ENCODE measurements around the gene SLC23A2. TPM values are rescaled to one million over a fixed set of nuclear protein-coding genes. Genes with fewer than 3 reads are reported as not detected.
"Not testable (repeated sequence)": the region's sequence is repeated elsewhere in the genome, so short reads cannot be mapped to it uniquely, and the experiment has no call there.

The SLC23A2 gene
- polyA plus RNA-seq, 1 donor from 2014 or later, result 38.3 TPM

GRCh38 chr20:5031206-5031557 lies 29.9 kb upstream of the SLC23A2 start:
- H3F3A ChIP-seq (ENCODE audit: insufficient read depth, low read length, poor library complexity, severe bottlenecking), result no peaks in the 10 kb centered on the region

GRCh38 chr20:5030348-5031205 lies 29.3 kb upstream of the SLC23A2 start:
- no peak overlapping the region for H3K27ac ChIP-seq (ENCODE audit: low read length)
- H3K4me2 ChIP-seq (ENCODE audit: low read length), result no peak overlapping the region
- H3K9me2 ChIP-seq (ENCODE audit: insufficient read depth, low read length), result no peaks in the 10 kb centered on the region
- no peaks in the 10 kb centered on the region for H3K9me3 ChIP-seq (ENCODE audit: low read length)
- H3K4me3 ChIP-seq (ENCODE audit: low read length), result no peak overlapping the region
- no peak overlapping the region for H2AFZ ChIP-seq (ENCODE audit: low read depth, low read length)
- no peaks in the 10 kb centered on the region for H3K36me3 ChIP-seq (ENCODE audit: insufficient read depth, low read length)
- H3F3A ChIP-seq (ENCODE audit: insufficient read depth, low read length, poor library complexity, severe bottlenecking), result no peaks in the 10 kb centered on the region
- no peaks in the 10 kb centered on the region for H3K27me3 ChIP-seq (ENCODE audit: insufficient read depth, low read depth, low read length)
- no peak overlapping the region for H3K9ac ChIP-seq (ENCODE audit: low read length)
- H4K20me1 ChIP-seq (ENCODE audit: insufficient read depth), result no peaks in the 10 kb centered on the region
- TF ChIP-seq RAD21 (conservative IDR thresholded peaks at IDR 0.05) (no peak), CTCF (IDR thresholded peaks at IDR 0.05; ENCODE audit: poor library complexity, severe bottlenecking) (no peak), REST (IDR thresholded peaks at IDR 0.05; ENCODE audit: borderline replicate concordance) (no peak)
- no peaks in the 10 kb centered on the region for H3K79me2 ChIP-seq (replicated peaks; ENCODE audit: insufficient read depth, low read length)

More at GRCh38 chr20:5031206-5031557, 29.9 kb upstream of the SLC23A2 start:
- no peaks in the 10 kb centered on the region for H3K9me2 ChIP-seq (ENCODE audit: insufficient read depth, low read length)
- no peak overlapping the region for H2AFZ ChIP-seq (ENCODE audit: low read depth, low read length)
- no peaks in the 10 kb centered on the region for H3K27me3 ChIP-seq (ENCODE audit: insufficient read depth, low read depth, low read length)
- no peaks in the 10 kb centered on the region for H3K9me3 ChIP-seq (ENCODE audit: low read length)
- no peak for TF ChIP-seq EP300 (conservative IDR thresholded peaks at IDR 0.05; ENCODE audit: poor library complexity, severe bottlenecking)
- TF ChIP-seq EZH2 (IDR thresholded peaks at IDR 0.05; ENCODE audit: borderline replicate concordance, insufficient read depth, low read length, poor library complexity, severe bottlenecking), result no peak
- TF ChIP-seq REST (IDR thresholded peaks at IDR 0.05; ENCODE audit: borderline replicate concordance), result no peak
- no peak for TF ChIP-seq TAF1 (IDR thresholded peaks at IDR 0.05; ENCODE audit: low read depth)
- no peak for TF ChIP-seq MXI1 (conservative IDR thresholded peaks at IDR 0.05; ENCODE audit: poor library complexity, severe bottlenecking)
- no peak for TF ChIP-seq RAD21 (conservative IDR thresholded peaks at IDR 0.05)
- no peak for TF ChIP-seq CTCF (IDR thresholded peaks at IDR 0.05; ENCODE audit: poor library complexity, severe bottlenecking)
- TF ChIP-seq POLR2AphosphoS5 (IDR thresholded peaks at IDR 0.05), result no peak
- no peak for TF ChIP-seq SMC3 (conservative IDR thresholded peaks at IDR 0.05; ENCODE audit: poor library complexity)
- H3K36me3 ChIP-seq (ENCODE audit: insufficient read depth, low read length), result no peaks in the 10 kb centered on the region
- H3K27ac ChIP-seq (ENCODE audit: low read length), result no peak overlapping the region
- no peak overlapping the region for H3K4me2 ChIP-seq (ENCODE audit: low read length)
- H3K9ac ChIP-seq (ENCODE audit: low read length), result no peak overlapping the region
- H3K79me2 ChIP-seq (replicated peaks; ENCODE audit: insufficient read depth, low read length), result no peaks in the 10 kb centered on the region
- H3K4me3 ChIP-seq (ENCODE audit: low read length), result no peak overlapping the region
- H4K20me1 ChIP-seq (ENCODE audit: insufficient read depth), result no peaks in the 10 kb centered on the region

- H3K4me2 ChIP-seq (ENCODE audit: low read length); H4K20me1 ChIP-seq (ENCODE audit: insufficient read depth); H3K27me3 ChIP-seq (ENCODE audit: insufficient read depth, low read depth, low read length); H3K9me3 ChIP-seq (ENCODE audit: low read length); H3K79me2 ChIP-seq (replicated peaks; ENCODE audit: insufficient read depth, low read length); H2AFZ ChIP-seq (ENCODE audit: low read depth, low read length); H3K36me3 ChIP-seq (ENCODE audit: insufficient read depth, low read length); H3K9me2 ChIP-seq (ENCODE audit: insufficient read depth, low read length); H3K9ac ChIP-seq (ENCODE audit: low read length); H3K27ac ChIP-seq (ENCODE audit: low read length); H3K4me3 ChIP-seq (ENCODE audit: low read length); H3F3A ChIP-seq (ENCODE audit: insufficient read depth, low read length, poor library complexity, severe bottlenecking): not testable (repeated sequence)
These were observed 27.1 kb upstream of the SLC23A2 start for GRCh38 chr20:5028258-5029059.

Measured in neural cell (in vitro differentiated cells).